NB4 (cell line): Measurements from ENCODE around the gene STX18.

Source experiments
- DNase-seq: peaks from one replicate; pipeline ENCODE4 v3.0.0; 2010; ENCODE audit warnings: low read depth
- H3K4me3 ChIP-seq: one replicate; pipeline ENCODE4 v1.5.1; 2011; ENCODE audit warnings: mild to moderate bottlenecking, low read depth, low read length, moderate library complexity
- CTCF ChIP-seq: IDR thresholded peaks from one replicate; pipeline ENCODE4 v1.5.1; 2012; ENCODE audit warnings: low read depth, low read length
- MAX ChIP-seq: IDR thresholded peaks from 2 replicates; pipeline ENCODE4 v1.6.1; 2011; ENCODE audit warnings: low read depth, low read length
- MYC ChIP-seq: IDR thresholded peaks from 2 replicates; pipeline ENCODE4 v1.6.1; 2011; ENCODE audit warnings: low read depth, low read length
- POLR2A ChIP-seq: IDR thresholded peaks from 2 replicates; pipeline ENCODE4 v1.6.1; 2011; ENCODE audit warnings: mild to moderate bottlenecking; ENCODE audit not compliant: insufficient read length; ENCODE audit errors: extremely low read depth

Gene STX18

GRCh38 chr4:4396628-4397440 is 145.0 kb downstream of the STX18 start:
- DNase-seq, result no peak
- TF ChIP-seq MYC (no peak), MAX (no peak), CTCF (no peak), POLR2A (no peak)
- H3K4me3 ChIP-seq, result no peak overlapping the region

GRCh38 chr4:4395849-4396627 is 145.8 kb downstream of the STX18 start:
- TF ChIP-seq CTCF (no peak), MAX (no peak), POLR2A (no peak), MYC (no peak)
- DNase-seq, result peak; percentile 24
- no peak overlapping the region for H3K4me3 ChIP-seq

- no peak for TF ChIP-seq POLR2A
- TF ChIP-seq MYC, result no peak
- TF ChIP-seq MAX, result no peak
- TF ChIP-seq CTCF, result no peak
- no peak for DNase-seq
- H3K4me3 ChIP-seq, result no peak overlapping the region
Measured at GRCh38 chr4:4395371-4395770, 146.5 kb downstream of the STX18 start.

DNA sequence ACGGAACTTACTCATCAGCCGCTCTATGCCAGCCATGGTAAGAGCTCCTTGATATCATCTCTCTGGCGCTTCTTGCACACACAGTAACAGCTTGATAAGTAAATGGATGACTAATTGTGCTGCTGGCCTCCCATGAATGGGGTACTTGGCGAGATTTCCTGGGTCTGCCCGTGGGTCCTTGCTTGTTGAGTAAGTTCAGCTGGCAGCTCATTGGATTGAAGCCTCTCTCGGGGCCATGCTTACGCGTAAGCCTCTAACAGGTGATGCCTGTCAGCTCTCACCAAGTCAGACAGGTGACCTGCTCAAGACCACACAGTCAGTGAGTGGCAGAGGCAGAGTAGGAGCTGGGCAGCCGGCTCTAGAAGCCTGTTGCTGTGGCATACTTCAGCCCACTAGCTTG is 147.2 kb downstream of the STX18 start:
- TF ChIP-seq POLR2A (no peak), MYC (no peak), CTCF (no peak), MAX (no peak)
- no peak overlapping the region for H3K4me3 ChIP-seq
- DNase-seq, result no peak

DNA sequence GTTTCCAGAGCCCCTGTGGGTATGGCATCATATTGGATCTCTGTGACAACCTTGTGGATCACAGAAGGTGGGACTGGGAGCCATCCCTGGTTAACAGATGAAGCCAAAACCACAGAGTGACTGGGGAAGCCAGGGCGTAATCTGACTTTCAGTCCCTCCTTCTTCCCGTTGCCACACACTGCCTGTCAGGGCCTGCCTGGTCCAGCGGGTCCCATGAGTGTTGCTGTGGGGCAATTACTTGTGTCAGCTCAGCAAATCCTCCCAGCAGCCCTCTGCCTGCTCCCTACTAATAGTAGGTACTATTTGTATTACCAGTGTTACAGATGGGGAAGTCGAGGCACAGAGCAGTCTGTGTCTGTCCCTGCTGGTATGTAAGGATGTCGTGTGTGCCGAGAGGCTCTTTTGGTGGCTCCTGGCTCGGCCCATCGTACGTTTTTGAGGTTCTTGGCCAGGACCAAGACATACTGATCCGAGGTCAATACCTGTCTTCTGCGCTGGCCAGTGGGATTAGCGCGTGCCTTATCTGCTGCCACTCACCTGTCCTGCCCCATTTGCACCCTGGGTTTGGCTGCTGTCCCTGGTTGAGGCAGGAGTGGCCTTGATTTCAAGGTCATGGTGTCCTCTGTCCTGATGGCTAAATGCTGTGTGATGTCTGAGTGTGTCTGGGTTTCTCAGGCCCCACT is 149.2 kb downstream of the STX18 start:
- H3K4me3 ChIP-seq, result no peak overlapping the region
- DNase-seq, result peak; percentile 64
- TF ChIP-seq POLR2A (no peak), MYC (no peak), CTCF (no peak), MAX (no peak)
